Stimulated activated CD4-positive, alpha-beta T cell treated with anti-CD3 and anti-CD28 coated beads, Interleukin-1b, Interleukin-23, amount 100 ng/mL, for 4 hours (primary cell): ENCODE measurements around the gene CXXC5.

Source experiments
- DNase-seq, 2 donors: peaks; one replicate each; pipeline ENCODE4 v3.0.0-alpha.2; 2020; ENCODE audit warnings: low read depth in 2 of 2

Gene CXXC5

DNA sequence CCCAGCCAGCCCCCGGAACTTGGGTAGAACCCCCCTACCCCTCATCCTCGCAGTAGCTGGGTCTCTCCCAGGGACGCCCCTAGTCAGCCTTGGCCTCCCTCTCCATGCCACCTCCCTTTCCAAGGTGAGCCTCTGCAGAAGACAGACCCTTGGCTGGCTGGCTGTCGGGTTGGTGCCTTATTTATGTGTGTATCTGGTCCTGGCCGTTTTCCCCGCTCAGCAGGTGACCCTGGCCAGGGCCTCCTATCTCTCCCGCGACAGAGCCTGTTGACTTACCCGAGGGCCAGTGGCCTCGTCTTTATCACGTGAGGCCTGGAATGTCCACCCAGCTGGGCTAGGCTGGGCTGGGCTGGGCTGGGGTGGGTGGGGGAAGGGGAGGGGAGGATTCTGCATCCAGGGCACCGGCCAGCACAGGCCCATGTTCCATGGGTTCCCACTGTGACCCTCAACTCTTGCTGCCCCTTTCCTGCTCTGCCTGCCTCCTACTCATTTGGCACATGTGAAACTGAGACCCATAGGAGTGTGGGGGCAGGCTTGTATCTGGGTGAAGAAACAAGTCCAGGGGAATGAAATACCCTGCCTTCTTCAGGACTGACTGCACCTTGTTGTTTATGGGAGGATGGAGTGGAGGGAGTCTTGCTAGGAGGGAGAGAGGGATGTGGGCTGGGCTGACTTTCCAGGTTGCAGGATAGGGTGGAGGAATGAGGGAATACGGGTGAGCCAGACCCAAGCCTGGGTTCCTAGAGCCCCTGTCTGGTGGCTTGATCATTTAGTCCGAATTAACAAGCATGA, 3.1 kb downstream of the CXXC5 start:
- no peak for DNase-seq

DNA sequence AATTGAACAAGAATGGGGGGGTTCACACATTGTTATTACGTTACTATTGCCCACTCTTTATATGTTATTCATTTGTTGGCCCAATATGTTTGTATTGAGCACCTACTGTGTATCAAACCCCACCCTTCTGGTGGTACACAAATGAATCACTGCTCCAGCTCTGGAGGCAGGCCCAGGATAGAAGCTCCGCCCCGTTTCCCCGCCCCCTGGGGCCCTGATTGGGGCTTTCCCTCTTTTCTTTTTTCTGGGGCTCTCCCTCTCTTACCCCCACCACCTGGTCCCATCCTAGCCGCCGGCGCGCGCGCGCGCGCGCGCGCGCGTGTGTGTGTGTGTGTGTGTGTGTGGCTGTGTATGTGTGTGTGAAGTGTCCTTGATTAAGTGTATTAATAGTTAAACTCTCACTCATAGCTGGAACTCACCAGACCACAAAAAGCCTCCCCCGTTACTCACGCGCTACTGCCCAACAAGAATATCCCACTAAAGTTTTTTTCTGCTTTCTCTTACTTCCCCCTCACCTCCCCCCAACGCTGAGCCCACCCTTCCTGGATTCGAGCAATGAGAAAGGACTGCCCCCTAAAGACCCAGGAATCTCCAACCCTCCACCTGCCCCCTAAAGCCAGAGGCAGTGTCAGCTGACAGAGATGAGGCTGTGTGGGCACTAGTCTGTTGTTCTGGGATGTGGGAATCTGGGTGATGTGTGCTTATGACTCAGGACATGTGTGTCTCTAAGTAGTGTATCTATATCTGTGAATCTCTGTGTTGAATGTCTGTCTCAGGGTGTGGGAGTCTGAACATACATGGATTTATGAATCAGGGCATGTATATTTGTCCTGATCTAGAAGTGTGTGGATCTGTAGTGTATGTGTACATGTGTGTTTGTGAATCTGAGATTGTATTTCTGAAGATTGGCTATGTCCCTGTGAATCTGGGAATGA, 4.0 kb downstream of the CXXC5 start:
- peak; percentile 43 to 55 for DNase-seq

DNA sequence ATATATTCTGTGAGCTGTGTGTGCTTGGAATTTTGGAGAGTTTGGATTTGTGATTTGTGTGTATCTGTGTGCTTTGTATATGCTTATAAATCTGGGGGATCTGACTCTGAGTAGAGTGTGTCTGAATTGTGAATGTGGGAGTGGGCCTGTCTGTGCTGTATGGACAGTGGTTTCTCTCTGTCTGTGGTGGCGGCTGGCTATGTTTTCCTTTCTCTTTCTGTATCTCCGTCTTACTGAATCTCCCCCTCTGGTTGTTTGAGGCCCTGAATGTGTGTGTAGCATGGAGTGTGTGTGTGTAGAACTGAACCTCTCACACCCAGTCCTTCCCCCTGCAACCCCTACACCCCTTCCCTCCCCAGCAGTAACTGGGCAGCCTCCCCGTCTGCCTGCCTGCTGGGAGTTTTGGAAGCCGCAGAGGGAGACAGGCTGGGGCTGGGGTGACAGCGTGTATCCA, 4.7 kb downstream of the CXXC5 start:
- no peak for DNase-seq

DNA sequence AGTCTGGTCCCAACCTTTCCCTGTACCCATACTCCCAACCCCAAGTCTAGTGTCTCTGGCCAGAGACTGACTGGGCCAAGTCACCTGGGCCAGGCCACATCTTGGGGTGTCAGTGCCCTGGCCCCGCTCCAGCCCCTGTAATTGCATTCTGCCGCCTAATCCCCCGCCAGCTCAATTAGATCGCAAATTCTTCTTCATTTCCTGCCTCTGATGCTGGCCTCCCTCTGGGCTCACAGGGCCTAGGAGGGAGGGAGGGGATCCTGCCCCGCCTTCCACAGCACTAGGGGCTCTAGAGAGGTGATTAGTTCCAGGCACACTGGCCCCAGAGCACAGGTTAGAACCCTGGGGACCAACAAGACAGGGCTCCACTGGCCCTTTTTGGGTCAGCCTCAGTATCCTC, 5.5 kb downstream of the CXXC5 start:
- no peak for DNase-seq

DNA sequence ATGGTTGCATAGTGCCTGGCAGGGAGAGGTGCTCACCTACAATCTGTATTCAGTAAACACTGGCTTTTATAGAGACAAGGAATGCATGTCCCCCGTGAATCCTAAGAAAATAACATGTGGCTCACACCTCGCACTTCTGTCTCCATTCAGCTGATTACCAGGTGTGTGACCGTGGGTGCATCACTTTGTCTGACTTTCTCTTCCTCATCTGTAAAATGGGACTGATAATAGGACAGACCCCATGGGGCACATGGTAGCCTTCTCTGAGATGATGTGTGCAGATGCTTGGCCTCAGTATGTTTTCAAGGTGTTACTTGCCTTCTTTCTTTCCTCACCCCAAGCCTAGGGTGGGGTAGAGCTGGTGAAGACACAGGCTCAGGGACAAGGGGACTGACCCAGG, 6.3 kb downstream of the CXXC5 start:
- no peak for DNase-seq

DNA sequence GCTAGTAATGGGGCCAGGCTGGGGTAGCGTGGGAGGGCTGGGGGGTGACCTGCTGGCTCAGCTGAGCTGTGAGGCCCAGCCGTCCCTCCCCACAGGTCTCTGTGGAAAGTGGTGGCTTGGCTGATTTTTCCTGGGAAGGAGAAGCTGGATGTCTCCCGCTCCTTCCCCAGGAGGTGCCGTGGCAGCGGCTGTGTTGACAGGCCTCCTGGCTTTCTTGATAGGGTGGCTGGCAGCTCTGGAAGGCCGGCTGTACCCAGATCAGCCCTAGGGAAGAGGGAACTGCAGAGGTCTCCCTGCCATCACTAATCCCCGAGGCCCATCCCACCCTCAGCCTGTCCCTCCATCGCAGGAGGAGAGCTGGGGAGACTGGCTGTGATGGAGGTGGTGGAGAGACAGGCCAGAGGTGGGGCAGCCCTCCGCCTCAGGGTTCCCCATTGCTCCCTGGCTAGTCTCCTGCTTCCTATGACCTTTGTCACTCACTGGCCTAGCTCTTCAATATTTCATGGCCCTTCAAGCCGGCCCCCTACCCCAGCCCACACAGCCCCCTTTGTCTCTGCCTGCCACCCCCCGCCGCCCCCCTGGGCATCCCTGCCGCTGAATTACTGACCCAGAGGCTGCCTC, 6.8 kb downstream of the CXXC5 start:
- DNase-seq: no peak

DNA sequence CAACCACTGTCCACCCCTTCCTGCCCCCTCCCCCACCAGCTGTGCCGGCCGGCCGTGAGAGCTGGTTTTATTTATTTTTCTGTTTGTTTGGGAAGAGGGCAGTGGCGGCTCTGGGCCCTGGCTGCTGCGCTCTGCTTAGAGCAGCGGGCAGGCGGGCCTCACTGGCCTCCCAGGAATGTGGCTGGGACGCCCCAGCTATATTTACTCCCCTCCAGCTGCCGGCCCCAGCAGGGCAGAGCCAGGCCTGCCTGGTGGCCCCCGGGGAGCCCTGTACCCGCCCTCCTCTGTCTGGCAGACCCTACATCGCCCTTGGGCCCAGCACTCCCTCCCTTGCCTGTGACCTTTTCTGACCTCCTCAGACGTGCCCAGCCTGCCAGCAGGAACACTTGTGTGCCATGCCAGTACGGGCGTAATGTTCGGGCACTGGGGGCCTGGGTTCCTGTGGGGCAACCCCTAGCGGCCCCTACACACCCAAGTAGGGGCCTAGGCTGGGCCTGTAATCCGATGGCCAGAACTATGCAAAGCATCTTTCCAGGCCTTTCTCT, 7.7 kb downstream of the CXXC5 start:
- DNase-seq: no peak

DNA sequence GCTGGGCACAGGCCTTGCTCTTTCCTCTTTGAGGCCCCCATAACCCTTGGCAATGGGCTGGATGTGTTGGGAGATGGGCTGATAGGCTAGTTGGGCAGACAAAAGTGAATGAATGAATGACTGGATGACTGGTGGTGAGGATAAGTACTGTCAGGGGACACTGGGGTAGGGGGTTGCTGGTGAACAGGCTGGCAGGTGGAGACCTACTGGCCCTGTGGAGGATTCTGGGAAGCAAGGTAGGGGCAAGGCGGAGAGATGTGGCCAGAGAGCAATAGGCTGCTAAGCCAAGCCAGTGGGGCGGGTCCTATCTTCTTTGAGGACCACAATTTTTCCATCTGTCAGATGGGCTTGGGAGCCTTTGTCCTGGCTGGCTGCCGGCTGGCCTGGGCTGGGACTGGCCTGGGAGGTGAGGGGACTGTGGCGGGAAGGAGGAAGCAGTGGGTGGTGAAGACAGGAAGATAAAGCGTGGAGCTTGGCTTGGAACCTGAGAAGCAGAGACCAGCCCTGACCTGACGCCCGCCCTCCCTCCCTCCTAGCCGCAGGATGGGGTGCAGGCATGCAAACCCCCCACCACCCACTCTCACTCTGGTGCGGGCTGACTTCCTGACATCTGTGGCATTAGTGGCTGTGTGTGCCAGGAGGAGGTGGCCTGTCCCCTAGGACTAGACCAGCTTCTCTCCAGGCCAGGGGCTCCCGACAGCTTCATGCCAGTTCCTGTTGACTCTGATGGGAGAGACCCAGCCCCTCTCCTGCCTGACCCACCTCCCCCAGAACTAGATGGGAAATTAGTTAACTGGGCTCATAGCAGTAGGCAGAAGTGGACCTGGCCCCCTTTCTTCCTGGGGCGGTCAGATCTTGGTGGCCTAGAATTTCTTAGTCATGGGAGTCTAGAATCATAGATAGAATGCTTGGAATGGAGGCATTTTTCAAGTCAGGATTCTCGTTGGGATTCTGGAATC, 9.5 kb downstream of the CXXC5 start:
- no peak for DNase-seq

DNA sequence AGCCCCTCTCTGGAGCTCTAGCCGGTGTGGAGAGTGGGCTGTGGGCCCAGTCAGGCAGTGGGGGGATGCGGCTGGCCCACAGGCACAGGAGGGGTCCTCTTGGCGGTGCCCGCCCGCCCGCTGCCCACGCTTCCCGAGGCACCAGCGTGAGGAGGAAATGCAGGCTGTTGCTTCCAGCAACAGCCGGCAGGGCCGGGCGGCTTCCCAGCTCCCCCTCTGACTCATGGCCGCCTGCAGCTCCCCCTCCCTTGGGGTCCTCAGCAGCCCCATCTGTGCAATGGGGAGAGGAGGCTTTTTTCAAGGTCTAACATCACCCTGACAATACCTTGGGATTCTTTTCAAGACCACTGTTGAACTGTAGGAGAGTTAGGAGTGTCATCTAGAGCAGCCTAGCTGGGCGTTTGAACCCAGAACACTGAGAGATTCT, 10.4 kb downstream of the CXXC5 start:
- DNase-seq: no peak

DNA sequence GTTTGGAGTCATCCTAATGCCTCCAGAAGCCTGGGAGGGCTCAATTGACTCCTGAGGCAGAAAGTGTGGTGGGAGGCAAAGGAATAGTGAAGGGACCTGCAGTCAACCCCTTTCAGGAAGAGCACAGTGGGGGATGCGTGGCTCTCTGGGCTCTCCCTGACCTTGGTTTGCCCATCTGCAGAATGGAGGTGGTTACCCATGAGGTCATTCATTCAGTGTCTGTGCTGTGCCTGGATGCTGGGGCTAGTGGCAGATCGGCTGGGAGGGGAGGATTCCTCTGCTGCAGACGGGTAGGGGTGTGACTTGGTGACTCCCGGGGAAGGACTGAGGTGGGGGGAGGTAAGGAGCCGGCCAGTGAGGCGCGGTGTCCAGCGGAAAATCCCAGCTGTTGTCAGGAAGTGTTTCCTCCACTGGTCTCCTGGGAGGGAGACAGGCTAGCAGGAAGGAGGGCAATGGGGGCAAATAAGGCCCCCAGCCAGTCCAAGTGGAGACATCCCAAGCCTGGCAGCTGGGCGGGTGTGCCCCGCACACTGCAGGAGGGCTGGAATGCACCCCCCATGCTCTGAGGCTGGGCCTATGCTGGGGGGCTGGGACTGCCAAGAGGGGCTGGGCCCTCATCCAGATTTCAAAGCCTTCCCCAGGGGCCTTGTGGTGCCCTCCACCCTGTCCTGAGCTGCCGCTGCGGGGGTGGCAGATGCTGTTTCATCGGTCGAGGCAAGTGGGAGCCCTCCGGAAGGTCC, 10.9 kb downstream of the CXXC5 start:
- no peak for DNase-seq

DNA sequence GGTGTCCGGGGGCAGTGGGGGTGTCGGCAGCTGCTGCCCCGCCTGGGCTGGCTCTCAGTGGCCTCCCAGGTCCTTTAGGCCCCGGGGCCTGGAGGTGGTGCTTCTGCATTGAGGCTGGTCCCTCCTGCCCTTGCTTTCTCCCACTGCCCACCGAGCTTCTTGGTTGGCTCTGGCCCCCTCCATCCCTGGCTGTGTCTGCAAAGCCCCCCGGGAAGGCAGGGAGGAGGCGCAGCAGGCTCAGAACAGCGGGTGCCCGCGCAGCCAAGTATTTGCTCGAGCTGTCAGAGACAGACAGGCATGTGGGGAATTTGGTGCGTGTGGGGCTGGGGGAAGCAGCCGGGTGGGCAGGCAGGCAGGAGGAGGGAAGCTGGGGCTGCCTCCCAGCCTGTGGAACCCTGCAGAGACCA, 11.5 kb downstream of the CXXC5 start:
- DNase-seq: no peak

DNA sequence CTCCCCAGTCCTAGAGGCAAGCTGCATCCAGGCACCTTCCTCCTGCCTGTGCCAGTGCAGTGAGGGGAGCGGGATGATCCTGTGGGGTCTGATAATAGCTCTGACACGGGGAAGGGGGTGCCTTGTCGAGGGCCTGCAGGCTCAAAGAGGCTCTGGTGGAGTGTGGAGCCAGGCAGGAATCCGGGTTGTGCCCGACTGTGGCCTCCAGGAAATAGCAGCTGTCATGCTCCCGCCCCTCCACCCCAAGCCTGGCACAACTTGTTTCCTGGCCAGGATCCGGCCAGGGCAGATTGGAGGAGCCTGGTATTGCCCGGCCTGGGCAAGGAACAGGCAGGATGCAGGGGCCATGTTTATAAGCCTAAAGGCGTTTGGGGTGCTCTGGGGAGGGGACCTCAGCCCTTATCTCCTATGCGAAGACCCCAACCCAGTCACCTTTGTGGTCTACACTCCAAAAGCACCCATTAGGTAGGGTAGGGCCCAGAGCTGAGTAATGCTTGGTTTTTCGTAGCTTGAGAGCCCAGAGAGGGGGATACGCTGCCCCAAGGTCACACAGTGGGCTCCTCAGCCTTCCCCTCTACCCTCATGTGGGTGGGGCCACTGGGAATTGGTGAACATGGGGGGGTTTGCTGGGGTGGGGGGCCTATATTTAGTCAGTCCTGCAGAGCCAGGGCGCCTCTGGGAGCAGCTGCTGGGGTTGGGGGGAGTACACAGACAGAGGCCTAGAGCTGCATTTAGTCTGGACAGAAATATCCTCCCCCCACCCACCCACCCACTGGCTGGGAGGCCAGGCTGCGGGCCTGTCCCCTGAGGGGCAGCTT, 12.2 kb downstream of the CXXC5 start:
- no peak for DNase-seq

DNA sequence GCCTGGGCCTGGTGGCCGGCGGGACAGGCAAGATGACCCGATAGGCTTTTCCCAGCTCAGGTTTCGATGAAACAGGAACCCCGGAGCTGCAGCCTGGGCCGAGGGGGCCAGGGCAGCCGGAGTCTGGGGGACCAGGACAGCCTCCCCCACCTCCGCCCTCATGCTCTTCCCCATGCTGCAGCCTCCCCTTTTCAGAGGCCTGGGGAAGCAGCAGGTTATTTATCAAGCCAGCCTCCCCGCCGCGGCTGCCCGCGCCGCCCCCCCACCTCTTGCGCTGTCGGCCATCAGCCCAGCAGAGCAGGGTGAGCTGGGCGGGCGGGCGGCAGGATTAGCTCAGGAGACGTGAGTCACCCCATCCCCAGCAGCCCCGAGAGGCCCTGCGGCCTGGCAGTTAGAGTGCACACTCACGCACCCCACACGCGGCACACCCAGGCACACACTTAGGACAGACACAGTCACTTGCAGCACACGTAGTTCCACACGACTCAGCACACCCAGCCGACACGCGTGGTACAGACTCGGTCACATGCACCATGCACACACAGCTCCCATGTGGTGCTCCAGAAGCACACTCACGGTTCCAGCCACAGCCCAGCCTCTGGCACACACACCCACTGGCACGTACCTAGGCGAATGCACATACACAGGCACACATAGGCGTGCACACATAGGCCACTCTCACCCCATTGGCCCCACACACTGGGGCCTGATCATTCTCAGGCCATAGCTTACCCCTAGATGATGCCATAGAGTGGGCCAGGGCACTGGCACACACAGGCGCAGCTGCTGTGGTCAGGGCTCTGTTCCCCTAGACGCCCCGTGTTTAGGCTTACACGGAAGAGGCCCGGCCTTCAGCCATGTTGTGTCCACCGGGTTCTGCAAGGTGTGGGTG, 13.0 kb downstream of the CXXC5 start:
- DNase-seq: no peak

DNA sequence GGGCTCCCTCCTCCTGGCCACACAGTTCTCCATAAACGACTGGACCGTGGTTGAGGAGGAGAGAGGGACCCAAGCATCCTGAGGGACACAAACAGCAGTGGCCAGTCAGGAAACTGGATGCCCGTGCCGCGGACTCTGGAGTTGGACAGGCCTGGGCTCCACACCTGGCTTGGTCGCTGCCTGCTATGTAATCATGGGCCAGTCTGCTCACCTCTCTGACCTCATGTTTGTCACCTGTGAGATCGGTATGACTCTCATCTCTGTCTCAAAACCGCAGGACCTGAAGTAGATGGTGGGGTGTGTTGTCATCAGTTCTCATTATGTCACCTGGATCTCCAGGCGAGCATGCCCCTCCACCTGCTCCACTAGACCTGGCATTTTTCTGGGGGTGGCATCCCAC, 14.5 kb downstream of the CXXC5 start:
- no peak for DNase-seq

DNA sequence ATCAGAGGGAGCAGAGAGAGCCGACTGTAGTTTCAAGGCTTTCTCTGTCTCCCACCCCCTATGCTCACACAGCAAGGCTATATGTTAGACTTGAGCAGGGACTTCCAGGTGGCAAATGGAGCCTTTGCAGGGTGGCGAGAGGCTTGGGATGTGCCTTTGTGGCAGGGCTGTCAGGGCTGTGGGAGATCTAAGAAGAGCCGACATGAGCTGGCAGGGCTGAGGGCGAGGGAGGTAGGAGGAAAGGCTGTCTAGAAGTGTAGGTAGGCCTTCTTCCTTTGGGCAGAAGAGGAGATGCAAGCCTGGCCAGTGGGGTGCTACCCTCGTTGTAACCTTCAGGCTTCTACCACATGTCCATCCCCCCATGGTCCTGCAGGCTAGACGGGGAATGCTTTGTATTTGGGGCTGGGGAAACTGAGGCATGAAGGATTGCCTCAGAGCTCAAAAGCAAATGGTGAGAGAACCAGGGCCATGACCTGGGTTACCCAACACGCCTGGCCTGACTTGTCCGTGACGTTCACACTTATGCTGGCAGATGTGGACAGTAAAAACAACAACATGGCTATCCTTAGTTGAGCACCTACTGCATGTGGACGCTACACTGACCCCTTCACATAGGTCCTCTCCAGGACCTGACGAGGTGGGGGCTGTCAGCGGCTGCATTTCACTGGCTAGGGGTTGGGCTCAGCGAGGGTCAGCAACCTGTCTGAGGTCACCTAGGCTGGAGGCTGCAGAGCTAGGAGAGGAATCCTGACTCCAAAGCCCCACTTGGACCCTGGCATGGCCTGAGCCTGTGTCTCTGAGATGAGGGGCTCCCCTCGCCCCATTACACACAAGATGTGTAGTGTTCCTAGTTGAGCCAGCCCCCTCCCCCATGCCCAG, 15.3 kb downstream of the CXXC5 start:
- DNase-seq: no peak

DNA sequence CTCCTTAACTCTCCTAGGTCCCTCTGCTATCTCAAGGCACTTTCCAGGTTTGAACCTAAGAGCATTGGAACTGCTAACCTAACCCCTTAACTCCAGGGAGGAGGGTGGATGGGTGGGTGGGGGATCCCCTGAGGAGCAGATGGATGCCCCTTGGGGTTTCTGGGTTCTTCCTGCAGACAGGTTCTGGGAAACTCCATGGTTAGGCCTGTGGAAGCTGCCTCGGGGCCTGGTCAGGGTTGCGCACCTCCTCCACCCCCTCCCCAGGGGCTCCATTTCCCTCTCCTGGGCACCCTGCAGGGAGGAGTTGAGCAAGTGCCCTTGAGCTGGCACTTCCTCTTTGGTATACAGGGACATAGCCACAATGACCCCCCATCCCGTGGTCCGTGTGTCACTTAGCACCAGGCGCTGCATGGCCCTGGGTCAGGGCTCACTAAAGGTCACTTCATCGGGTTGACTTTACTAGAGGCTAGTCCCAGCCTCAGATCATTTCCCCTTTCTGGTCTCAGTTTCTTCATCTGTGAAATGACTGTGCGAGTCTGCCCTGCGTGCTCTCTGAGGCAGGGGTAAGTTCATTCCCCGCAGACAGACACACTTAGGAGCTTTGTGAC, 16.0 kb downstream of the CXXC5 start:
- DNase-seq: no peak
